ENCODE data around the gene CAPNS1. TPM values are rescaled to one million over a fixed set of nuclear protein-coding genes. Genes with fewer than 3 reads are reported as not detected.
A peak's percentile ranks its signal among the peaks of the same experiment; 100 is the strongest.

CAPNS1 gene
- total and polyA plus RNA-seq, 2 of the 13 experiments (the other 11 are each of a cell fraction or from before 2014, with no cell fraction given): 322 to 526 TPM

DNA sequence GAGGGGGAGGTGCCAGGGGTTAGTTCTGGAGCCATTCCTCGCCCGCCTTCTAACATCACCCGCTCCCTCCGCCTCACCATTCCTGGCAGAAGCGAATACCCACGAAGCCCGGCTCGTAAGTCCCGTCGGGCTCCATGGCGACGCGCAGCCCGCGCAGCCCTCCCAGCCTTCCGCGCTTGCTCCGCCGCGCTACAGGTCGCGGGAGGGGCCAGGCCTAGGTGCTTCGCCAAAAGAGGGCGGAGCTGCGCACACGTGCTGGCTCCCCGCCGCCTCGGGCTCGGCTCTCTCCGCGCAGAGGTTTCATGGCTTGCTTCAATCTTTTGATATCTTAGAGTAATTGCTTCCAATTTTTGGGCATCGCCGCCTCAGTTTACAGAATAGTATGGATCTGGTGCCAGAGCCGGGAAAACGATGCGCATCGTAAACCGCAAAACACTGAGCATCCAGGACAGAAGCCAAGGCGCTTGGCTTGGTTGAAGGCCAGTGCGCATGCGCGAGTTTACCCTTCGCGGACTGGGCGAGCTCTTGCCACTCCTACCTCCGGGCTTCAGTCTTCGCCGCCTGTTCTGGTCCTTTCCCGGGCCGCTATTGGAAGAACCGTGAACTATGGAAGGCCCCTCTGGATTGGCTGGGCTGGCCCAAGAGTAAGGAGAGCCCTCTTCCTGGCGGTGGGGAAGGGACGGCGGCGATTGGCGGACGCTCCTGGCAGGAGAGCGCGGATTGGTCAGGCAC lies 25.0 kb upstream of the CAPNS1 start, which contains the start of gene POLR2I (continued):
- TF ChIP-seq ZMYM3 (CRISPR knock-in tag; IDR thresholded peaks at IDR 0.05): no peak
- TF ChIP-seq ZNF232 (CRISPR knock-in tag; IDR thresholded peaks at IDR 0.05; ENCODE audit: borderline replicate concordance): peak; percentile 95
- peak; percentile 74; the same call in 1 of the 2 replicates for TF ChIP-seq ZNF761 (CRISPR knock-in tag; conservative IDR thresholded peaks at IDR 0.05)
- TF ChIP-seq XRCC5 (optimal IDR thresholded peaks at IDR 0.05; ENCODE audit: low read length): peak; percentile 40
- no peak for TF ChIP-seq HMG20A (CRISPR knock-in tag; IDR thresholded peaks at IDR 0.05; ENCODE audit: borderline replicate concordance)
- TF ChIP-seq IRF1 (CRISPR knock-in tag; IDR thresholded peaks at IDR 0.05; ENCODE audit: low read depth): no peak
- no peak; the same call in 1 of the 2 replicates for TF ChIP-seq NR2C2 (CRISPR knock-in tag; IDR thresholded peaks at IDR 0.05; ENCODE audit: borderline replicate concordance)
- TF ChIP-seq TCF7 (IDR thresholded peaks at IDR 0.05; ENCODE audit: low read depth): no peak
- no peak for TF ChIP-seq HOXA9 (CRISPR knock-in tag; IDR thresholded peaks at IDR 0.05; ENCODE audit: borderline replicate concordance)
- TF ChIP-seq, protein P1, sequence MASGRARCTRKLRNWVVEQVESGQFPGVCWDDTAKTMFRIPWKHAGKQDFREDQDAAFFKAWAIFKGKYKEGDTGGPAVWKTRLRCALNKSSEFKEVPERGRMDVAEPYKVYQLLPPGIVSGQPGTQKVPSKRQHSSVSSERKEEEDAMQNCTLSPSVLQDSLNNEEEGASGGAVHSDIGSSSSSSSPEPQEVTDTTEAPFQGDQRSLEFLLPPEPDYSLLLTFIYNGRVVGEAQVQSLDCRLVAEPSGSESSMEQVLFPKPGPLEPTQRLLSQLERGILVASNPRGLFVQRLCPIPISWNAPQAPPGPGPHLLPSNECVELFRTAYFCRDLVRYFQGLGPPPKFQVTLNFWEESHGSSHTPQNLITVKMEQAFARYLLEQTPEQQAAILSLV (CRISPR knock-in tag; IDR thresholded peaks at IDR 0.05; ENCODE audit: borderline replicate concordance): peak; percentile 64; the same call in 1 of the 2 replicates
- TF ChIP-seq, protein P2, sequence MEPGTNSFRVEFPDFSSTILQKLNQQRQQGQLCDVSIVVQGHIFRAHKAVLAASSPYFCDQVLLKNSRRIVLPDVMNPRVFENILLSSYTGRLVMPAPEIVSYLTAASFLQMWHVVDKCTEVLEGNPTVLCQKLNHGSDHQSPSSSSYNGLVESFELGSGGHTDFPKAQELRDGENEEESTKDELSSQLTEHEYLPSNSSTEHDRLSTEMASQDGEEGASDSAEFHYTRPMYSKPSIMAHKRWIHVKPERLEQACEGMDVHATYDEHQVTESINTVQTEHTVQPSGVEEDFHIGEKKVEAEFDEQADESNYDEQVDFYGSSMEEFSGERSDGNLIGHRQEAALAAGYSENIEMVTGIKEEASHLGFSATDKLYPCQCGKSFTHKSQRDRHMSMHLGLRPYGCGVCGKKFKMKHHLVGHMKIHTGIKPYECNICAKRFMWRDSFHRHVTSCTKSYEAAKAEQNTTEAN (CRISPR knock-in tag; conservative IDR thresholded peaks at IDR 0.05): peak; percentile 90
- TF ChIP-seq ZNF562 (CRISPR knock-in tag; IDR thresholded peaks at IDR 0.05; ENCODE audit: borderline replicate concordance): peak; percentile 52; the same call in 1 of the 2 replicates
- TF ChIP-seq ZNF784 (CRISPR knock-in tag; IDR thresholded peaks at IDR 0.05; ENCODE audit: borderline replicate concordance): peak; percentile 91; the same call in 1 of the 2 replicates
- peak; percentile 7; the same call in 1 of the 2 replicates for TF ChIP-seq ZNF564 (CRISPR knock-in tag; IDR thresholded peaks at IDR 0.05)
- peak; percentile 76 for TF ChIP-seq ZNF614 (CRISPR knock-in tag; IDR thresholded peaks at IDR 0.05; ENCODE audit: borderline replicate concordance)
- no peak for TF ChIP-seq GRHL1 (CRISPR knock-in tag; conservative IDR thresholded peaks at IDR 0.05)
- TF ChIP-seq HNF4G (IDR thresholded peaks at IDR 0.05; ENCODE audit: borderline replicate concordance, low read depth, low read length): no peak
- TF ChIP-seq HNF4G (CRISPR knock-in tag; IDR thresholded peaks at IDR 0.05; ENCODE audit: borderline replicate concordance, low read depth): no peak
- no peak for TF ChIP-seq MTA1 (CRISPR knock-in tag; IDR thresholded peaks at IDR 0.05; ENCODE audit: borderline replicate concordance)
- TF ChIP-seq ZNF264 (CRISPR knock-in tag; IDR thresholded peaks at IDR 0.05): 0 out of 2 replicates have a peak, but pooled peaks have one; percentile 56
- peak; percentile 49; the same call in 1 of the 2 replicates for TF ChIP-seq KLF12 (CRISPR knock-in tag; IDR thresholded peaks at IDR 0.05; ENCODE audit: borderline replicate concordance)
- TF ChIP-seq ZNF773 (CRISPR knock-in tag; IDR thresholded peaks at IDR 0.05; ENCODE audit: borderline replicate concordance): peak; percentile 88; the same call in 1 of the 2 replicates
- no peak for TF ChIP-seq SMAD9 (CRISPR knock-in tag; IDR thresholded peaks at IDR 0.05)

All from HepG2 (cell line).